CD14-positive monocyte (primary cell): ENCODE data around the gene PPM1H. TPM values are rescaled to one million over a fixed set of nuclear protein-coding genes. Genes with fewer than 3 reads are reported as not detected.

ENCODE experiments used
- DNase-seq, 3 donors: peaks; one replicate each; pipeline ENCODE4 v3.0.0-alpha.2; 2011 to 2022
- H2AFZ ChIP-seq: 2 replicates; pipeline ENCODE4 v1.6.0; 2012; ENCODE audit warnings: mild to moderate bottlenecking, low read depth, low read length, inconsistent platforms; ENCODE audit not compliant: insufficient read depth, poor library complexity, severe bottlenecking
- H3K27ac ChIP-seq, 2 donors: 1 replicate in 1 of 2; 2 replicates in 1 of 2; pipeline ENCODE4 v1.5.1; 2012 to 2013; ENCODE audit warnings: low read length in 2 of 2, control low read depth in 1 of 2, inconsistent platforms in 1 of 2, low read depth in 1 of 2, mild to moderate bottlenecking in 1 of 2
- H3K27me3 ChIP-seq, 2 donors: one replicate each; pipeline versions ENCODE4 v1.6.0 to v1.6.1; 2011 to 2013; ENCODE audit warnings: low read length in 2 of 2; ENCODE audit not compliant: control insufficient read depth in 2 of 2, insufficient read depth in 2 of 2
- H3K36me3 ChIP-seq, 2 donors: replicated peaks in 1 of 2; 1 replicate in 1 of 2; 2 replicates in 1 of 2; pipeline versions ENCODE4 v1.5.1 to v1.6.1; 2012 to 2013; ENCODE audit warnings: low read length in 2 of 2, control low read depth in 1 of 2, inconsistent platforms in 1 of 2, mild to moderate bottlenecking in 1 of 2; ENCODE audit not compliant: insufficient read depth in 2 of 2, control insufficient read depth in 1 of 2
- H3K4me1 ChIP-seq, 2 donors: 1 replicate in 1 of 2; 2 replicates in 1 of 2; pipeline versions ENCODE4 v1.5.1 to v1.6.1; 2012 to 2013; ENCODE audit warnings: low read length in 2 of 2, control low read depth in 1 of 2, inconsistent platforms in 1 of 2, mild to moderate bottlenecking in 1 of 2, moderate library complexity in 1 of 2; ENCODE audit not compliant: insufficient read depth in 2 of 2, control insufficient read depth in 1 of 2
- H3K4me2 ChIP-seq: replicated peaks from 2 replicates; pipeline ENCODE3; 2012; ENCODE audit warnings: low read length, moderate library complexity, mild to moderate bottlenecking; ENCODE audit not compliant: poor library complexity, severe bottlenecking; ENCODE audit errors: extremely low read depth
- H3K4me3 ChIP-seq, 3 experiments: fragments of 200-600 bp in 1 of 3; sonication (generic) in 1 of 3; replicated peaks in 1 of 3; 1 replicate in 2 of 3; 2 replicates in 1 of 3; pipeline ENCODE4 v1.5.1; 2011 to 2013; ENCODE audit warnings: low read length in 3 of 3, mild to moderate bottlenecking in 3 of 3, control low read depth in 2 of 3, low read depth in 2 of 3, inconsistent platforms in 1 of 3, moderate library complexity in 1 of 3
- H3K79me2 ChIP-seq: 2 replicates; pipeline ENCODE4 v1.6.0; 2012; ENCODE audit warnings: mild to moderate bottlenecking, control low read depth, inconsistent platforms, low read length, moderate library complexity; ENCODE audit not compliant: insufficient read depth
- H3K9ac ChIP-seq: 2 replicates; pipeline ENCODE4 v1.6.0; 2017; ENCODE audit warnings: low read length, mild to moderate bottlenecking; ENCODE audit not compliant: insufficient read depth, poor library complexity, severe bottlenecking
- H3K9me3 ChIP-seq, 2 donors: replicated peaks in 1 of 2; 1 replicate in 1 of 2; 2 replicates in 1 of 2; pipeline versions ENCODE4 v1.5.1 to v1.6.1; 2012 to 2013; ENCODE audit warnings: low read length in 2 of 2, control low read depth in 1 of 2; ENCODE audit not compliant: control insufficient read depth in 1 of 2, insufficient read depth in 1 of 2
- H4K20me1 ChIP-seq: 2 replicates; pipeline ENCODE4 v1.6.0; 2012; ENCODE audit warnings: mild to moderate bottlenecking, low read length, control low read depth, moderate library complexity; ENCODE audit not compliant: insufficient read depth
- H3K27ac Mint-ChIP-seq, 7 donors: one replicate each; pipeline ENCODE4 v1.8.0; 2020; ENCODE audit warnings: mild to moderate bottlenecking in 7 of 7, mixed read lengths in 7 of 7, moderate library complexity in 6 of 7, inconsistent platforms in 2 of 7
- H3K27me3 Mint-ChIP-seq, 3 donors: one replicate each; pipeline ENCODE4 v1.8.0; 2021 to 2022; ENCODE audit warnings: low read depth in 3 of 3, mild to moderate bottlenecking in 3 of 3, mixed read lengths in 3 of 3, moderate library complexity in 3 of 3, inconsistent platforms in 1 of 3
- H3K36me3 Mint-ChIP-seq, 2 donors: one replicate each; pipeline ENCODE4 v1.8.0; 2020; ENCODE audit warnings: mixed read lengths in 2 of 2, inconsistent platforms in 1 of 2, mild to moderate bottlenecking in 1 of 2
- H3K4me1 Mint-ChIP-seq: one replicate; pipeline ENCODE4 v1.8.0; 2020; ENCODE audit warnings: mild to moderate bottlenecking, mixed read lengths
- H3K4me3 Mint-ChIP-seq, 2 donors: one replicate each; pipeline ENCODE4 v1.8.0; 2020; ENCODE audit warnings: mild to moderate bottlenecking in 2 of 2, mixed read lengths in 2 of 2, moderate library complexity in 1 of 2
- H3K9me3 Mint-ChIP-seq, 7 donors: one replicate each; pipeline ENCODE4 v1.8.0; 2020 to 2022; ENCODE audit warnings: mixed read lengths in 7 of 7, mild to moderate bottlenecking in 6 of 7, moderate library complexity in 6 of 7, inconsistent platforms in 2 of 7
- CTCF ChIP-seq: fragments of 200-600 bp; IDR thresholded peaks from one replicate; pipeline ENCODE4 v1.8.0; 2022; ENCODE audit warnings: antibody characterized with exemption, mild to moderate bottlenecking
- WGBS: methylation state at CpG from one replicate; pipeline ENCODE4 v1.1.5; 2013; ENCODE audit warnings: missing lambda C conversion rate; ENCODE audit not compliant: insufficient coverage; 5-methylcytosine and 5-hydroxymethylcytosine counted together
- intact Hi-C, 2 donors: fragments of 100-400 bp; cut with micrococcal nuclease; formaldehyde crosslinking; loops; one replicate each; pipeline versions ENCODE4 v1.15.0 to v1.15.1; 2023
- polyA plus RNA-seq, 3 donors: library from polyadenylated mRNA; depleted of rRNA in 1 of 3; unstranded in 2 of 3; stranded (reverse) in 1 of 3; fragments of 300-500 nt in 2 of 3; fragments of >200 nt in 1 of 3; fragmentation: Illumina TruSeq in 2 of 3; gene quantifications; 1 replicate in 2 of 3; 2 replicates in 1 of 3; pipeline ENCODE4 v1.2.3, GENCODE V29; 2012 to 2021

Gene PPM1H
- polyA plus RNA-seq, 3 donors = 1.5 to 2.8 (median 1.9) TPM

GRCh38 chr12:62720661-62721330, 214.2 kb downstream of the PPM1H start:
- Mint-ChIP-seq H3K36me3 (peaks cover 11 to 18% of the 10 kb centered on the region in 2 donors), H3K27me3 (no peaks in the 10 kb centered on the region), H3K4me1 (peaks cover 11% of the 10 kb centered on the region), H3K27ac (no peak overlapping the region), H3K4me3 (no peak overlapping the region), H3K9me3 (no peaks in the 10 kb centered on the region)
- no peaks in the 10 kb centered on the region for H3K27me3 ChIP-seq
- 95% methylated on average over 6 of the region's 8 CpGs for WGBS
- no peak for DNase-seq
- H4K20me1 ChIP-seq = no peaks in the 10 kb centered on the region
- no peak overlapping the region for H3K4me3 ChIP-seq
- peaks cover 0 to 3% of the 10 kb centered on the region in 2 donors for H3K36me3 ChIP-seq
- no peak for TF ChIP-seq CTCF
- H3K9me3 ChIP-seq = no peaks in the 10 kb centered on the region
- no peak overlapping the region for H3K9ac ChIP-seq
- no peak overlapping the region for H2AFZ ChIP-seq
- H3K4me2 ChIP-seq = no peak overlapping the region
- intact Hi-C loops = no loop called here
- H3K79me2 ChIP-seq = no peaks in the 10 kb centered on the region
- no peak overlapping the region for H3K27ac ChIP-seq
- H3K4me1 ChIP-seq = peaks cover 5 to 7% of the 10 kb centered on the region in 2 donors

GRCh38 chr12:62720025-62720424, 214.9 kb downstream of the PPM1H start:
- Histone ChIP-seq H3K27me3 (no peaks in the 10 kb centered on the region), H2AFZ (no peak overlapping the region), H3K79me2 (no peaks in the 10 kb centered on the region), H3K27ac (no peak overlapping the region), H4K20me1 (no peaks in the 10 kb centered on the region), H3K4me3 (no peak overlapping the region), H3K4me1 (peaks cover 2 to 3% of the 10 kb centered on the region in 2 donors), H3K36me3 (peaks cover 0 to 3% of the 10 kb centered on the region in 2 donors), H3K9me3 (no peaks in the 10 kb centered on the region), H3K9ac (no peak overlapping the region), H3K4me2 (no peak overlapping the region)
- no peaks in the 10 kb centered on the region for H3K9me3 Mint-ChIP-seq
- peaks cover 3% of the 10 kb centered on the region for H3K4me1 Mint-ChIP-seq
- no peak overlapping the region for H3K4me3 Mint-ChIP-seq
- no peaks in the 10 kb centered on the region for H3K27me3 Mint-ChIP-seq
- peaks cover 11 to 18% of the 10 kb centered on the region in 2 donors for H3K36me3 Mint-ChIP-seq
- no peak for TF ChIP-seq CTCF
- DNase-seq = no peak
- WGBS = no CpG with 5 or more reads among the region's 2 CpGs
- H3K27ac Mint-ChIP-seq = no peak overlapping the region
- intact Hi-C loops = no loop called here
